HepG2 (cell line): ENCODE data around the gene ETV2. TPM values are rescaled to one million over a fixed set of nuclear protein-coding genes. Genes with fewer than 3 reads are reported as not detected.

Experiments
- KMT2A ChIP-seq: sonication (generic); formaldehyde crosslinking; IDR thresholded peaks from 2 replicates; pipeline ENCODE4 v1.4.0; 2020; ENCODE audit warnings: missing genetic modification reagents
- MTA1 ChIP-seq: sonication (generic); formaldehyde crosslinking; IDR thresholded peaks from 2 replicates; pipeline ENCODE4 v1.4.0; 2020; ENCODE audit warnings: missing genetic modification reagents, mild to moderate bottlenecking, borderline replicate concordance
- MYC ChIP-seq: sonication (generic); formaldehyde crosslinking; IDR thresholded peaks from 2 replicates; pipeline ENCODE4 v1.9.0; 2021; ENCODE audit warnings: missing genetic modification reagents, borderline replicate concordance
- NFIC ChIP-seq: IDR thresholded peaks from 2 replicates; pipeline ENCODE4 v1.6.1; 2012; ENCODE audit warnings: mild to moderate bottlenecking, low read length, inconsistent platforms
- POGZ ChIP-seq: sonication (generic); formaldehyde crosslinking; IDR thresholded peaks from 2 replicates; pipeline ENCODE4 v1.4.0; 2020; ENCODE audit warnings: mild to moderate bottlenecking, missing genetic modification reagents
- TBX2 ChIP-seq: sonication (generic); formaldehyde crosslinking; IDR thresholded peaks from 2 replicates; pipeline ENCODE4 v1.5.0; 2020; ENCODE audit warnings: missing genetic modification reagents, mild to moderate bottlenecking, borderline replicate concordance
- polyA plus RNA-seq, 8 experiments: library from polyadenylated mRNA; depleted of rRNA in 3 of 8; stranded (reverse) in 7 of 8; unstranded in 1 of 8; fragments of >200 nt; fragmentation: Illumina TruSeq in 4 of 8; extraction: Trizol in 4 of 8; gene quantifications; 2 replicates each; pipeline versions ENCODE4 v1.2.1 to v1.2.3, GENCODE V29; 2011 to 2016; ENCODE audit warnings: low read depth in 4 of 8, missing spikeins in 1 of 8, mixed read lengths in 1 of 8; ENCODE audit not compliant: insufficient read depth in 1 of 8
- total RNA-seq, 5 experiments: library from RNA; depleted of rRNA; stranded (reverse); fragments of >200 nt; fragmentation: Illumina TruSeq; extraction: Trizol; gene quantifications; 2 replicates each; pipeline ENCODE4 v1.2.3, GENCODE V29; 2016; ENCODE audit warnings: low read depth in 1 of 5
- TF ChIP-seq, protein P1 (sequence below): sonication (generic); formaldehyde crosslinking; IDR thresholded peaks from 2 replicates; pipeline ENCODE4 v1.8.0; 2022; ENCODE audit warnings: mild to moderate bottlenecking, missing genetic modification reagents; ENCODE audit not compliant: insufficient replicate concordance
- TF ChIP-seq, protein P2 (sequence below): sonication (generic); formaldehyde crosslinking; IDR thresholded peaks from 2 replicates; pipeline ENCODE4 v1.4.0; 2020; ENCODE audit warnings: mild to moderate bottlenecking, missing genetic modification reagents
- TF ChIP-seq, protein P3 (sequence below): sonication (generic); formaldehyde crosslinking; IDR thresholded peaks from 2 replicates; pipeline ENCODE4 v1.5.1; 2020; ENCODE audit warnings: mild to moderate bottlenecking, missing genetic modification reagents, moderate library complexity
- TF ChIP-seq, protein P4 (sequence below): sonication (generic); formaldehyde crosslinking; IDR thresholded peaks from 2 replicates; pipeline ENCODE4 v1.5.0; 2020; ENCODE audit warnings: mild to moderate bottlenecking, missing genetic modification reagents, borderline replicate concordance
- TF ChIP-seq, protein P5 (sequence below): sonication (generic); formaldehyde crosslinking; IDR thresholded peaks from 2 replicates; pipeline ENCODE4 v1.4.0; 2020; ENCODE audit warnings: missing genetic modification reagents
- TF ChIP-seq, protein P6 (sequence below): sonication (generic); formaldehyde crosslinking; IDR thresholded peaks from 2 replicates; pipeline ENCODE4 v1.8.0; 2022; ENCODE audit warnings: mild to moderate bottlenecking, missing genetic modification reagents

Gene ETV2
- total and polyA plus RNA-seq, 2 of the 13 experiments (the other 11 are each of a cell fraction or from before 2014, with no cell fraction given), result 0.07 to 0.20 TPM

DNA sequence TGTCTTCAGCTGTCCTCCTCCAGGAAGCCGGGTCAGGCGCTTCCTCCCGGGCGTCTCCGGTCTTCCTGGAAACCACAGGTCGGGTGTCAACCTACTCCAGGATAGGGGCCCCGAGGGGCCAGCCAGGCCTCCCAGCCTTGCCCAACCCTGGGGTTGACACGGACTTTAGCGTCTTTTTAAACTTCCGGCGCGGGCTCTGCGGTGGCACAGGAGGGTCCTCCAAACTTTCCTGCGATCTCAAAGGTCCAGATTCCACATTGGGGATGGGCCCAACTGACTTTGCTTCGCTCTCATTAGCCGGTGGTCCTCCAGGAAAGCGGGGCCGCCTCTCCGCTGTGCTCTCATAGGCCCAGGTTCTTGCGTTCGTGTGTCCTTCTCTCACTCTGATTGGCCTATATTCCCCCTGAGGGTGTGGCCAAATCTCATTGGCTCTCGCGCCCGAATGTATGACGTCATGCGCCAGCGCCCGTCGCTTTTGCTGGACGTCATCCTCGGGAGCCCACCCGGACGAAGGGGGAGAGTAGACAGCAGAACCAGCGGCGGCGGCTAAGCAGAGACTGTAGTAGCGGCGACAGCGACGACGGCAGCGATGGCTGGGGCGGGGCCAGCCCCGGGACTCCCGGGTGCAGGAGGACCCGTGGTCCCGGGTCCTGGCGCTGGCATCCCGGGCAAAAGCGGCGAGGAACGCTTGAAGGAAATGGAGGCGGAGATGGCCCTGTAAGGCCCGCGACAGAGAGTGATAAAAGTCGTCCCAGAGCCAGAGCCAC, 12.8 kb upstream of the ETV2 start, which contains the start of gene RBM42 (continued):
- TF ChIP-seq POGZ (CRISPR knock-in tag) (peak; percentile 97), TBX2 (CRISPR knock-in tag) (peak; percentile 64), MYC (CRISPR knock-in tag) (peak; percentile 36; the same call in 1 of the 2 replicates), KMT2A (peak; percentile 88), NFIC (peak; percentile 52; the same call in 1 of the 2 replicates), MTA1 (CRISPR knock-in tag) (peak; percentile 38; the same call in 1 of the 2 replicates)
- TF ChIP-seq, protein P1, sequence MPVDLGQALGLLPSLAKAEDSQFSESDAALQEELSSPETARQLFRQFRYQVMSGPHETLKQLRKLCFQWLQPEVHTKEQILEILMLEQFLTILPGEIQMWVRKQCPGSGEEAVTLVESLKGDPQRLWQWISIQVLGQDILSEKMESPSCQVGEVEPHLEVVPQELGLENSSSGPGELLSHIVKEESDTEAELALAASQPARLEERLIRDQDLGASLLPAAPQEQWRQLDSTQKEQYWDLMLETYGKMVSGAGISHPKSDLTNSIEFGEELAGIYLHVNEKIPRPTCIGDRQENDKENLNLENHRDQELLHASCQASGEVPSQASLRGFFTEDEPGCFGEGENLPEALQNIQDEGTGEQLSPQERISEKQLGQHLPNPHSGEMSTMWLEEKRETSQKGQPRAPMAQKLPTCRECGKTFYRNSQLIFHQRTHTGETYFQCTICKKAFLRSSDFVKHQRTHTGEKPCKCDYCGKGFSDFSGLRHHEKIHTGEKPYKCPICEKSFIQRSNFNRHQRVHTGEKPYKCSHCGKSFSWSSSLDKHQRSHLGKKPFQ (CRISPR knock-in tag), result peak; percentile 49
- TF ChIP-seq, protein P2, sequence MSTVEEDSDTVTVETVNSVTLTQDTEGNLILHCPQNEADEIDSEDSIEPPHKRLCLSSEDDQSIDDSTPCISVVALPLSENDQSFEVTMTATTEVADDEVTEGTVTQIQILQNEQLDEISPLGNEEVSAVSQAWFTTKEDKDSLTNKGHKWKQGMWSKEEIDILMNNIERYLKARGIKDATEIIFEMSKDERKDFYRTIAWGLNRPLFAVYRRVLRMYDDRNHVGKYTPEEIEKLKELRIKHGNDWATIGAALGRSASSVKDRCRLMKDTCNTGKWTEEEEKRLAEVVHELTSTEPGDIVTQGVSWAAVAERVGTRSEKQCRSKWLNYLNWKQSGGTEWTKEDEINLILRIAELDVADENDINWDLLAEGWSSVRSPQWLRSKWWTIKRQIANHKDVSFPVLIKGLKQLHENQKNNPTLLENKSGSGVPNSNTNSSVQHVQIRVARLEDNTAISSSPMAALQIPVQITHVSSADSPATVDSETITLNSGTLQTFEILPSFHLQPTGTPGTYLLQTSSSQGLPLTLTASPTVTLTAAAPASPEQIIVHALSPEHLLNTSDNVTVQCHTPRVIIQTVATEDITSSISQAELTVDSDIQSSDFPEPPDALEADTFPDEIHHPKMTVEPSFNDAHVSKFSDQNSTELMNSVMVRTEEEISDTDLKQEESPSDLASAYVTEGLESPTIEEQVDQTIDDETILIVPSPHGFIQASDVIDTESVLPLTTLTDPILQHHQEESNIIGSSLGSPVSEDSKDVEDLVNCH, result no peak
- TF ChIP-seq, protein P3, sequence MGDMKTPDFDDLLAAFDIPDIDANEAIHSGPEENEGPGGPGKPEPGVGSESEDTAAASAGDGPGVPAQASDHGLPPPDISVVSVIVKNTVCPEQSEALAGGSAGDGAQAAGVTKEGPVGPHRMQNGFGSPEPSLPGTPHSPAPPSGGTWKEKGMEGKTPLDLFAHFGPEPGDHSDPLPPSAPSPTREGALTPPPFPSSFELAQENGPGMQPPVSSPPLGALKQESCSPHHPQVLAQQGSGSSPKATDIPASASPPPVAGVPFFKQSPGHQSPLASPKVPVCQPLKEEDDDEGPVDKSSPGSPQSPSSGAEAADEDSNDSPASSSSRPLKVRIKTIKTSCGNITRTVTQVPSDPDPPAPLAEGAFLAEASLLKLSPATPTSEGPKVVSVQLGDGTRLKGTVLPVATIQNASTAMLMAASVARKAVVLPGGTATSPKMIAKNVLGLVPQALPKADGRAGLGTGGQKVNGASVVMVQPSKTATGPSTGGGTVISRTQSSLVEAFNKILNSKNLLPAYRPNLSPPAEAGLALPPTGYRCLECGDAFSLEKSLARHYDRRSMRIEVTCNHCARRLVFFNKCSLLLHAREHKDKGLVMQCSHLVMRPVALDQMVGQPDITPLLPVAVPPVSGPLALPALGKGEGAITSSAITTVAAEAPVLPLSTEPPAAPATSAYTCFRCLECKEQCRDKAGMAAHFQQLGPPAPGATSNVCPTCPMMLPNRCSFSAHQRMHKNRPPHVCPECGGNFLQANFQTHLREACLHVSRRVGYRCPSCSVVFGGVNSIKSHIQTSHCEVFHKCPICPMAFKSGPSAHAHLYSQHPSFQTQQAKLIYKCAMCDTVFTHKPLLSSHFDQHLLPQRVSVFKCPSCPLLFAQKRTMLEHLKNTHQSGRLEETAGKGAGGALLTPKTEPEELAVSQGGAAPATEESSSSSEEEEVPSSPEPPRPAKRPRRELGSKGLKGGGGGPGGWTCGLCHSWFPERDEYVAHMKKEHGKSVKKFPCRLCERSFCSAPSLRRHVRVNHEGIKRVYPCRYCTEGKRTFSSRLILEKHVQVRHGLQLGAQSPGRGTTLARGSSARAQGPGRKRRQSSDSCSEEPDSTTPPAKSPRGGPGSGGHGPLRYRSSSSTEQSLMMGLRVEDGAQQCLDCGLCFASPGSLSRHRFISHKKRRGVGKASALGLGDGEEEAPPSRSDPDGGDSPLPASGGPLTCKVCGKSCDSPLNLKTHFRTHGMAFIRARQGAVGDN (CRISPR knock-in tag), result peak; percentile 79
- TF ChIP-seq, protein P4, sequence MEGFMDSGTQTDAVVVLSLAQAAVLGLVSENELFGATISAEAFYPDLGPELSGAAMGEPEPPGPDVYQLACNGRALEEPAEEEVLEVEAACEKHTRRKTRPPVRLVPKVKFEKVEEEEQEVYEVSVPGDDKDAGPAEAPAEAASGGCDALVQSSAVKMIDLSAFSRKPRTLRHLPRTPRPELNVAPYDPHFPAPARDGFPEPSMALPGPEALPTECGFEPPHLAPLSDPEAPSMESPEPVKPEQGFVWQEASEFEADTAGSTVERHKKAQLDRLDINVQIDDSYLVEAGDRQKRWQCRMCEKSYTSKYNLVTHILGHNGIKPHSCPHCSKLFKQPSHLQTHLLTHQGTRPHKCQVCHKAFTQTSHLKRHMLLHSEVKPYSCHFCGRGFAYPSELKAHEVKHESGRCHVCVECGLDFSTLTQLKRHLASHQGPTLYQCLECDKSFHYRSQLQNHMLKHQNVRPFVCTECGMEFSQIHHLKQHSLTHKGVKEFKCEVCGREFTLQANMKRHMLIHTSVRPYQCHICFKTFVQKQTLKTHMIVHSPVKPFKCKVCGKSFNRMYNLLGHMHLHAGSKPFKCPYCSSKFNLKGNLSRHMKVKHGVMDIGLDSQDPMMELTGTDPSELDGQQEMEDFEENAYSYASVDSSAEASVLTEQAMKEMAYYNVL (CRISPR knock-in tag), result peak; percentile 57; the same call in 1 of the 2 replicates
- TF ChIP-seq, protein P5, sequence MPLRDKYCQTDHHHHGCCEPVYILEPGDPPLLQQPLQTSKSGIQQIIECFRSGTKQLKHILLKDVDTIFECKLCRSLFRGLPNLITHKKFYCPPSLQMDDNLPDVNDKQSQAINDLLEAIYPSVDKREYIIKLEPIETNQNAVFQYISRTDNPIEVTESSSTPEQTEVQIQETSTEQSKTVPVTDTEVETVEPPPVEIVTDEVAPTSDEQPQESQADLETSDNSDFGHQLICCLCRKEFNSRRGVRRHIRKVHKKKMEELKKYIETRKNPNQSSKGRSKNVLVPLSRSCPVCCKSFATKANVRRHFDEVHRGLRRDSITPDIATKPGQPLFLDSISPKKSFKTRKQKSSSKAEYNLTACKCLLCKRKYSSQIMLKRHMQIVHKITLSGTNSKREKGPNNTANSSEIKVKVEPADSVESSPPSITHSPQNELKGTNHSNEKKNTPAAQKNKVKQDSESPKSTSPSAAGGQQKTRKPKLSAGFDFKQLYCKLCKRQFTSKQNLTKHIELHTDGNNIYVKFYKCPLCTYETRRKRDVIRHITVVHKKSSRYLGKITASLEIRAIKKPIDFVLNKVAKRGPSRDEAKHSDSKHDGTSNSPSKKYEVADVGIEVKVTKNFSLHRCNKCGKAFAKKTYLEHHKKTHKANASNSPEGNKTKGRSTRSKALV (CRISPR knock-in tag), result no peak
- TF ChIP-seq, protein P6, sequence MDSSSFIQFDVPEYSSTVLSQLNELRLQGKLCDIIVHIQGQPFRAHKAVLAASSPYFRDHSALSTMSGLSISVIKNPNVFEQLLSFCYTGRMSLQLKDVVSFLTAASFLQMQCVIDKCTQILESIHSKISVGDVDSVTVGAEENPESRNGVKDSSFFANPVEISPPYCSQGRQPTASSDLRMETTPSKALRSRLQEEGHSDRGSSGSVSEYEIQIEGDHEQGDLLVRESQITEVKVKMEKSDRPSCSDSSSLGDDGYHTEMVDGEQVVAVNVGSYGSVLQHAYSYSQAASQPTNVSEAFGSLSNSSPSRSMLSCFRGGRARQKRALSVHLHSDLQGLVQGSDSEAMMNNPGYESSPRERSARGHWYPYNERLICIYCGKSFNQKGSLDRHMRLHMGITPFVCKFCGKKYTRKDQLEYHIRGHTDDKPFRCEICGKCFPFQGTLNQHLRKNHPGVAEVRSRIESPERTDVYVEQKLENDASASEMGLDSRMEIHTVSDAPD, result no peak
